AG04449 (cell line): ENCODE data around the gene SNAPIN.

ENCODE experiments used
- CTCF ChIA-PET: fragments of 350-600 bp; formaldehyde crosslinking; extraction: SDS; loops from one replicate; lab custom pipeline; 2021; ENCODE audit warnings: antibody characterized with exemption; lab: Yijun Ruan, JAX
- POLR2A ChIA-PET: fragments of 400-600, 350-600 bp; formaldehyde crosslinking; extraction: SDS; loops from one replicate; lab custom pipeline; 2020; ENCODE audit warnings: antibody characterized with exemption, inconsistent platforms; lab: Yijun Ruan, JAX
- DNase-seq: peaks from one replicate; pipeline ENCODE4 v3.0.0-alpha.2; 2010; ENCODE audit warnings: low read depth, low spot score
- H3K4me3 ChIP-seq: 2 replicates; pipeline ENCODE4 v1.5.1; 2011; ENCODE audit warnings: low read depth, mild to moderate bottlenecking, control low read depth, low read length
- CTCF ChIP-seq: IDR thresholded peaks from one replicate; pipeline ENCODE4 v1.5.1; 2011; ENCODE audit warnings: mild to moderate bottlenecking, moderate library complexity, low read length, control low read depth, inconsistent platforms; ENCODE audit not compliant: insufficient read depth; ENCODE audit errors: missing control alignments

The SNAPIN gene

GRCh38 chr1:153643816-153644215, 14.7 kb upstream of the SNAPIN start:
- no peak for TF ChIP-seq CTCF
- no peak overlapping the region for H3K4me3 ChIP-seq
- DNase-seq, result no peak
- ChIA-PET POLR2A (interaction anchor here (2.3 to 3.0 kb wide), 2 partner anchors 10 to 17 kb away, joined by 8 to 16 read pairs; partner anchors contain the start of genes CHTOP and S100A13), CTCF (interaction anchor here (0.7 to 4.0 kb wide), 9 partner anchors 9 to 150 kb away, joined by 3 to 23 read pairs (median 6); partner anchors contain the start of genes CHTOP, S100A1 and S100A13)

- POLR2A ChIA-PET, result interaction anchor here (1.5 kb wide), 1 partner anchor 13 kb away, joined by 6 read pairs; the partner anchor contains the start of gene CHTOP
- no peak for DNase-seq
- TF ChIP-seq CTCF, result no peak
- CTCF ChIA-PET, result interaction anchor here (0.9 to 1.5 kb wide), 2 partner anchors 9 to 181 kb away, joined by 4 to 8 read pairs; no protein-coding TSS in a partner anchor
- no peak overlapping the region for H3K4me3 ChIP-seq
Observed at GRCh38 chr1:153646672-153647345, 11.7 kb upstream of the SNAPIN start.

- DNase-seq, result no peak
- ChIA-PET POLR2A (interaction anchor here (1.5 kb wide), 1 partner anchor 13 kb away, joined by 6 read pairs; the partner anchor contains the start of gene CHTOP), CTCF (interaction anchor here (1.3 to 2.4 kb wide), 3 partner anchors 10 to 74 kb away, joined by 4 to 14 read pairs (median 8); no protein-coding TSS in a partner anchor)
- H3K4me3 ChIP-seq, result no peak overlapping the region
- no peak for TF ChIP-seq CTCF
Observed at GRCh38 chr1:153647346-153647714, 11.2 kb upstream of the SNAPIN start.

- no peak for TF ChIP-seq CTCF
- ChIA-PET CTCF (interaction anchor here (0.6 to 2.4 kb wide), 5 partner anchors 10 to 557 kb away, joined by 3 to 14 read pairs (median 4); no protein-coding TSS in a partner anchor), POLR2A (interaction anchor here (0.7 to 1.5 kb wide), 2 partner anchors 14 to 571 kb away, joined by 3 to 6 read pairs; partner anchors contain the start of gene CHTOP)
- H3K4me3 ChIP-seq, result no peak overlapping the region
- no peak for DNase-seq
Observed at GRCh38 chr1:153648000-153648643, 10.4 kb upstream of the SNAPIN start.

- CTCF ChIA-PET, result interaction anchor here (0.6 to 2.4 kb wide), 2 partner anchors 11 to 76 kb away, joined by 3 to 14 read pairs; no protein-coding TSS in a partner anchor
- POLR2A ChIA-PET, result interaction anchor here (1.4 kb wide), 1 partner anchor 11 kb away, joined by 3 read pairs; no protein-coding TSS in a partner anchor
- no peak for DNase-seq
- TF ChIP-seq CTCF, result no peak
- no peak overlapping the region for H3K4me3 ChIP-seq
Observed at GRCh38 chr1:153649137-153649862, 9.2 kb upstream of the SNAPIN start.
